ENCODE results near the gene CEBPZ.
A peak's percentile ranks its signal among the peaks of the same experiment; 100 is the strongest.

CEBPZ gene

GRCh38 chr2:37171624-37171950, 59.8 kb downstream of the CEBPZ start:
- ATAC-seq, result no peak

GRCh38 chr2:37168217-37168981, 63.0 kb downstream of the CEBPZ start:
- ATAC-seq, result peak; percentile 56 to 63

GRCh38 chr2:37167636-37168180, 63.7 kb downstream of the CEBPZ start:
- ATAC-seq, result no peak

- ATAC-seq, result no peak
Measured at GRCh38 chr2:37164757-37165156, 66.6 kb downstream of the CEBPZ start.

GRCh38 chr2:37156857-37157714, 74.3 kb downstream of the CEBPZ start, which contains the start of gene EIF2AK2:
Gene EIF2AK2, minus strand, starts transcription at chr2:37156980. Its CDS starts 9,174 bp downstream, at chr2:37147806.
- peak; percentile 91 to 94 for ATAC-seq

GRCh38 chr2:37156071-37156856, 75.1 kb downstream of the CEBPZ start:
- ATAC-seq, result peak; percentile 6 to 14

- no peak for ATAC-seq
Measured at GRCh38 chr2:37154785-37155184, 76.6 kb downstream of the CEBPZ start.

GRCh38 chr2:37153224-37153623, 78.2 kb downstream of the CEBPZ start:
- ATAC-seq, result no peak

Measured in activated CD4-positive, CD25-positive, alpha-beta regulatory T cell treated with anti-CD3 and anti-CD28 coated beads, Interleukin-2, amount 50 U/mL, for 24 hours (primary cell).